NCI-H2196 (cell line): ENCODE results near the gene DCN.

Experiments
- DNase-seq: peaks from one replicate; lab custom pipeline; 2025; ENCODE audit not compliant: unreplicated experiment; lab: John Stamatoyannopoulos, UW

The DCN gene

DNA sequence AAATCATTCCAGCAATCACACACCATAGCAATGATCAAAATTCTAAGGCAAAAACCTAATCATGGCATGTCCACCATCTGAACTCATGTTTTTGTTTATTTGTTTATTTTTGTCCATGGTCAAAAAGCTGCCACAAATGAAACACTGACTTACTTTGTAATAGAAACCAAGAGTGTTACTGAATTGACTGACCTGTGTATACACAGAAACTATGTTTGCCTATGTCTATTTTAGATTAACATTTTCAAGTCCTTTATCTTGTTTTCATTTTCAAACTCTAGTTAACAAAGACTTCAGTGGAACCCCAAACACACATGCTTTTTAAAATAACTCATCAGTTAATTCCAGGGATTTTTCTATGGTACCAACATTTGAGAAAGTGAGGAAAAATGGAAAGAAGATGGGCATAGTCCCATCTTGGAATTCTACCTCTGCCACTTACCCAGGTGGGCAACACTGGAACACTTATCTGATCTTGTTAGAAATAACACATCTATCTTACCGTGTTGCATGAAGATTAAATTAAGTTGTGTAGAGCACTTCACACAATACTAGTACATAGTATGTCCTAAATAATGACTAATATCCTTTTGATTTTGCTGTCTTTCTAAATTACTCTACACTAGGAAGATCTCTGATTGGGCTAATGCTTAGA lies 77.7 kb downstream of the DCN start:
- DNase-seq = no peak

DNA sequence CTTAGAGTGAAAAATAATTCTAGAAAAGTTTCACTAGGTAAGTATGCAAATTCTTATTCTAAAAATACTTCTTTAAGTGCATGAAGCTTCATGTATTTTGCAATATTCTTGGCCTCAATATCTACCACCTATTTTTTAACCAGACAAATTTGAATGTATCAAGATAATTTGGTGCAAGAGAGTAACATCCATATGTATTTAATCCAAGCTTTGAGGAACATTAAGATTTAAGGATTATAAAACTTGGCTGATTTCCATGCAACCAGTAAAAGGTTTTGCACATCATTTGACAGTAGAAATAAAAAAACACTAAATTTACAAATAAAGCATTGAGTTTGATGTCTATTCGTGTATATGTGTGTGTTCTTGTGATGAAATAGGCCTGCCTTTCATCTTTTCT lies 79.0 kb downstream of the DCN start:
- DNase-seq = no peak

DNA sequence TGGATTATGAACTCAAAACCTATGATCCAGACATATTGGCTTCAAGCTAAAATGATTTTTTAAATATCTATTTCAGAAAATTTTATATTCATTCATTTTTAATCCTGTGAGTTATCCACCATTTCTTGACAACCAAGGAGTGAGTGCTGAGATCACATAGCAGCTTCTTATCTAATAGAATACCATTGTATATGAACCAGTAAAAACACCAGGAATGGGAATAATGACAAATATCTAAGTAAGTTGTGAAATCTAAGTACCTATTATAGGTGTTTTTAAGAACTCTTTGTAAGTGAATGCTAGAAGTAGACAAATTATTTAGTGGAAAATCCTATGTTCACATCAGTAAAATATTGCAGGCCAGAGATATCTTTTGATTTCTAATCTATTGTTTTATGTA lies 79.5 kb downstream of the DCN start:
- no peak for DNase-seq

DNA sequence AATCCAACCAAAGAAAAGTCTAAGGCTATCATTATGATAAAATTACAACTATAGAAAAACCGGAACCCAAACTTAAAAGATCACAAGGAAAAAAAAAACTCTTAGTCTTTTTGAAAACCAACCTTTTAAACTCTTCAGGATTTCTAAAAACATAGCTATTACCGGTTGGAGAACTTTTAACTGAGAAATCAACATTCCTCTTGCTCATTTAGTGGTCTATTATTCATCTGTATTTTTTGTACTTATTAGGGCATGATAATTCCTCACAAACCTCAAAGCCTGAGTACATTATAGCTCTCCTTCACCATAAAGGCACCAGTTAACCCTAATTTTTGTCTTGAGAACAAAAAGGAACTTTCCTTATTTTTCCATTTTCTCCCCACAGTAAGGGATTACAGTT lies 81.7 kb downstream of the DCN start:
- DNase-seq = no peak

DNA sequence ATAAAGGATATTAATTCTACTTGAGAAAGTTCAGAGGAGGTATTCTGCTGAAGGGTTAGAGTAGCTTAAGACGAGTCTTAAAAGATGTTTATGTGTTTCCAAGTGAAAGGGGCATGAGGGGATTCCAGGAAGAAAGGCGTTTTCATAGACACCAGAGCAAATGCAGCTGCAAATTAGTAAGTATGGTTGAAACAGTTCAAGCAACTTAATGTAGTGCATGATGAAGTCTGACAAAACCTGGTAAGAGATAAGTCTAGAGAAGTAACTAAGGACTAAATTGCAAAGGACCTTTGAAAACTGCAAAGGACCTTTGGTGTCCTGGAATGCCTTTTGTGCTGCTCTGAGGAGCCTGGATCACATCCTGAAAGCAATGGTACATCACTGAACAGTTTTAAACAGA lies 82.8 kb downstream of the DCN start:
- no peak for DNase-seq

DNA sequence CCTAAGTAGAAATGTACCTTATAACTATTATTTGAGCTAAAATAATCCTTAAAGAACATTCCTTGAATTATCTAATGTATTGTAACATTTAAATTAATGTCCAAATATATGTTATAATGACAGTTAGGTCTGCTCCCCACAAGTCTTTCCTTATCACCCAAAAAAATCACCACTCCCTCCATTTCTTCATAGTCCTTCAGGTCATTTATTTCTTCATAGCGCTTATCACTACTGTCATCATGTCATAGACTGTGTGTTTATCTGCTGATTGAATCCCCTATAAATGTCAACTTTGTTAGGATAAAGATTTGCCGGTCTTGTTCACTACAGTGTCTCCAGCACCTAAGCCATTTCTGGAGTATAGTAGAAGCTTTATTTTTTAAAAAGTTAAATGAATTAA lies 83.3 kb downstream of the DCN start:
- no peak for DNase-seq

DNA sequence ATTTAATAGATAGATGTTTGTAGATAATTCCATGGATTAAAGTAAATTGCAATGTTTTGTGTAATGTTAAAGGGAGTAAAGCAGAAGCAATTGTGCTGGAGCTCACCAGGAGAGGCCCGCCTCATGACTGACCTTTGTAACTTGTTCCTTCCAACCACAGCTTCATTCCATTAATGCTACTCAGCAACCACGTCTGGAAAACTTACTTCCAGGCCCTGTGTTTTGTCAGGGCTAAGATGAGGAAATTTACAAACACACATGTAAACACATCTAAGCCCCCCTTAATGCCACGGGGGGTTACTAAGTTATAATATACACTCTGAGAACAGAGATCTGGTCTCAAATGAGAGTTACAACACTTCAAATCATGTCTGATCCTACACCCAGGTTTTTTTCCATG lies 83.7 kb downstream of the DCN start:
- DNase-seq = no peak

DNA sequence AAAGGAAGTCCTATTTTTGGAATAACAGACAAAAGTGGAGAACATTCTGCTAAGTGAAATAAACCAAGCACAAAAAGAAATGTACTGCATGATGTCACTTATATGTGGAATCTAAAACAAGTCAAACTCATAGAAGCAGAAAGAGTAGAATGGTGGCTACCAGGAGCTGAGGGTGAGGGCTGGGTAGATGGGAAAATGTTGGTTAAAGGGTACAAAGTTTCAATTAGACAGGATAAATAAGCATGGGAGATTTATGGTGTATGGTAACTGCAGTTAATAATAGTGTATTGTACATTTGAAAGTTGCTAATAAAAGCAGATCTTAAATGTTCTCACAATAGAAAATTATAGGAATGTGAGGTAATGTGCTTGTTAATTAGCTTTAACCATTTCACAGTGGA lies 84.2 kb downstream of the DCN start:
- no peak for DNase-seq

DNA sequence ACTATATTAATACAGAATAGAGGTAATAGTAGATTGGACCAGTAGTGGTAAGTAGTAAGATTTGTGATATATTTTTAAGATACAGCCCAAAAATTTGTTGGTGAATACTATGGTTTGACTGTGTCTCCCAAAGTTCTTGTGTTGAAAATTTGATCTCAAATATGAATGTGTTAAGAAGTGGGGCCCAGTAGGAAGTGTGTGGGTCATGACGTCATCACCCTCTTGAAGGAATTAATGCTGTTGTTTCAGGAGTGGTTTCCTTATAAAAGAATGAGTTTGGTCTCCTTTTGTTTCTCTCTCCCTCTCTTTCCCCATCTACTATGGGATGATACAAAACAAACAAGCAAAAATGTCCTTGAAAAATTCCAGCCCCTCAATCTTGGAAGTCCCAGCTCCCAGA lies 87.7 kb downstream of the DCN start:
- DNase-seq = no peak

DNA sequence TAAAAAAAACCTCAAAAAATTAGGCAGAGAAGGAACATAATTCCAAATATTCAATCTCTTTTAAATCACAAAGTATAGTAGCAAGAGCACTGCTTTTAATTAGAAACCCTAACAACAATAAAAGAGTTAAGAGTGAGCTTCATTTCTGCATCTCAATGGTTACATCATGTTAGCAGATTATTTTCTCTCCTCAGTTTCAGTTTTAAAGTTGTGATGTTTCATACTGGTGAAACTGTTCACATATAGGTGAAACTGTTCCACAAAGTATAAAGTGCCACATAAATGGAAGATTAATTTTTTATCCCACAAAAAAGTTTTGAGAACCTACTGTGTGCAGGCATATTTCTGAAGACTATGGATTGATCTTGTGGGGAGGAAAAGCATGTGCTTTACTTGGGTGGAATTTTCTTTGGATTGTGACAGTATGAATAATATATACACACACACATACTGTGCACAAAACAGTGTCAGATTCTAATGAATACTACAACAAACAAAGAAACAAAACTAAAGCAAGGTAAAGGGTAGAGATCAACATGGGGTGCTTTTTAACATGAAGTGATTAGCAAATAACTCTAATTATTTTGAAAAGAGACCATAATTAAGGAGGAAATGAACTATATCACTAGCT lies 88.5 kb downstream of the DCN start:
- DNase-seq = no peak

DNA sequence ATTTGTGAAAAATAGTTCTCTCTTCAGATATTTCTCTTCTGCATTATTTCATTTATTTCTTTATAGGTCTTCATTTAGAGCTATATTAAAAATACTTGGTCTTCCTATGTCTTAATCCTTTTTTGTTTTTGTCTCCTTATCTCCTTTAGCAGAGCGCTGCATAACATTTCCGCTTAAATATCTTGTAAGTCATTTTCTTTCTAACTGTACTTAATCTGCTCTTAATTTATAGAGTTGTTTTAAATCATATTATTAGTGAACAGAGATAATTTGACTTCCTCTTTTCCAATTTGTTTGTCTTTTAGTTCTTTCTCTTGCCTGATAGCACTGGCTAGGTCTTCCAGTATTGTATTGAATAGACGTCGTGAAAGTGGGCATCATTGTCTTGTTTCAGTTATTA lies 89.3 kb downstream of the DCN start:
- DNase-seq = no peak

DNA sequence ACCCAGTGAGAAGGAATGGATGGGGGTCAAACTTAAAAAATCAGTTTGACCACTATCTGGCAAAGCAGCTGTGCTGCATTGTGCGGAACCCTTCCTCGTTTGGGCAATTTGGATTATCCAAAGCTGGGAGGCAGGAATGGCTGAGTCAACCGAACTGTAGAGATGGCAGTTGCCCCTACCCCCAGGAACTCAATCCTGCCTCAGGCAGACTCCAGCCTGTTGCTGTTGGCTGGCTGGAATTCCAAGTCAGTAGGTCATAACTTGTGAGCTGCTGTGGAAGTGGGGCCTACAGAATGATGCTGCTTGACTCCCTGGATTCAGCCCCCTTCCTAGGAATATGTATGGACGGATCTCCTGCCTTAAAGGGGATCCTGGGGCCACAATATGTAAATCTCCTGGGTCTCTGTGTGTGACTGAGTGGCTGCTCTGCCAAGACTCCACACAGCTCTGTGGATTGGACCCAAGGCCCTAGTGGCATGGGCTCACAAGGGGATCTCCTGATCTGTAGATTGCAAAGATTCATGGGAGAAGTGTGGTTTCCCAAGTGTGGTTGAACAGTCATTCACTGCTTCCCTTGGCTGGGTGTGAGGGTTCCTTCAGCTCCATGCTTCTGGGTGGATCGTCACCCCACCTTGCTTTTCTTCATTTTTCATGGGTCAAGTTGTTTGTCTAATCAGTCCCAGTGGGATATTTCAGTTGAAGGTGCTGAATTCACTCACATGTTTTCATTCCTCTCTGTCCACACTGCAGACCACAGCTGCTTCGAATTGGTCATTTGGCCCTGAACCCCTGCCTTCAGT lies 90.5 kb downstream of the DCN start:
- DNase-seq = no peak
